GM19099 (cell line): ENCODE data around the gene BCL11B.

Source experiments
- POLR2A ChIP-seq: IDR thresholded peaks from 3 replicates; pipeline ENCODE4 v1.6.1; 2011; ENCODE audit warnings: low read depth; ENCODE audit not compliant: insufficient read length; ENCODE audit errors: extremely low read depth

Gene BCL11B

GRCh38 chr14:99137001-99137700, 134.8 kb downstream of the BCL11B start:
- TF ChIP-seq POLR2A: no peak

GRCh38 chr14:99136401-99136800, 135.6 kb downstream of the BCL11B start:
- no peak for TF ChIP-seq POLR2A

GRCh38 chr14:99136047-99136400, 136.0 kb downstream of the BCL11B start:
- TF ChIP-seq POLR2A: no peak

- no peak for TF ChIP-seq POLR2A
These were observed 137.4 kb downstream of the BCL11B start for GRCh38 chr14:99134516-99135046.

- TF ChIP-seq POLR2A: no peak
These were observed 138.1 kb downstream of the BCL11B start for GRCh38 chr14:99133636-99134515.

- TF ChIP-seq POLR2A: no peak
These were observed 139.0 kb downstream of the BCL11B start for GRCh38 chr14:99132821-99133635.

- no peak for TF ChIP-seq POLR2A
These were observed 140.2 kb downstream of the BCL11B start for GRCh38 chr14:99131632-99132271.

- TF ChIP-seq POLR2A: no peak
These were observed 142.0 kb downstream of the BCL11B start for GRCh38 chr14:99129998-99130397.

GRCh38 chr14:99129211-99129696, 142.7 kb downstream of the BCL11B start:
- TF ChIP-seq POLR2A: no peak

- no peak for TF ChIP-seq POLR2A
These were observed 143.8 kb downstream of the BCL11B start for GRCh38 chr14:99128185-99128584.

- TF ChIP-seq POLR2A: no peak
These were observed 144.3 kb downstream of the BCL11B start for GRCh38 chr14:99127651-99128167.

- no peak for TF ChIP-seq POLR2A
These were observed 146.2 kb downstream of the BCL11B start for GRCh38 chr14:99125616-99126431.

- no peak for TF ChIP-seq POLR2A
These were observed 146.9 kb downstream of the BCL11B start for GRCh38 chr14:99125113-99125512.

- no peak for TF ChIP-seq POLR2A
These were observed 147.4 kb downstream of the BCL11B start for GRCh38 chr14:99124482-99125105.
